A673 (cell line): ENCODE results near the gene TUBGCP3.

Experiments
- EZH2 ChIP-seq: fragments of 200-600 bp; sonication (generic); IDR thresholded peaks from 2 replicates; pipeline ENCODE4 v1.6.1; 2017; ENCODE audit warnings: borderline replicate concordance, low read depth, mild to moderate bottlenecking, mixed read lengths, antibody characterized with exemption, low read length; ENCODE audit not compliant: poor library complexity, severe bottlenecking
- TF ChIP-seq, protein P1 (sequence below): fragments of 300-800, 200-600 bp; sonication (generic); conservative IDR thresholded peaks from 2 replicates; pipeline ENCODE4 v1.5.1; 2017; ENCODE audit warnings: low read depth, mild to moderate bottlenecking, antibody characterized with exemption, low read length, moderate library complexity, mixed read lengths

DNA sequence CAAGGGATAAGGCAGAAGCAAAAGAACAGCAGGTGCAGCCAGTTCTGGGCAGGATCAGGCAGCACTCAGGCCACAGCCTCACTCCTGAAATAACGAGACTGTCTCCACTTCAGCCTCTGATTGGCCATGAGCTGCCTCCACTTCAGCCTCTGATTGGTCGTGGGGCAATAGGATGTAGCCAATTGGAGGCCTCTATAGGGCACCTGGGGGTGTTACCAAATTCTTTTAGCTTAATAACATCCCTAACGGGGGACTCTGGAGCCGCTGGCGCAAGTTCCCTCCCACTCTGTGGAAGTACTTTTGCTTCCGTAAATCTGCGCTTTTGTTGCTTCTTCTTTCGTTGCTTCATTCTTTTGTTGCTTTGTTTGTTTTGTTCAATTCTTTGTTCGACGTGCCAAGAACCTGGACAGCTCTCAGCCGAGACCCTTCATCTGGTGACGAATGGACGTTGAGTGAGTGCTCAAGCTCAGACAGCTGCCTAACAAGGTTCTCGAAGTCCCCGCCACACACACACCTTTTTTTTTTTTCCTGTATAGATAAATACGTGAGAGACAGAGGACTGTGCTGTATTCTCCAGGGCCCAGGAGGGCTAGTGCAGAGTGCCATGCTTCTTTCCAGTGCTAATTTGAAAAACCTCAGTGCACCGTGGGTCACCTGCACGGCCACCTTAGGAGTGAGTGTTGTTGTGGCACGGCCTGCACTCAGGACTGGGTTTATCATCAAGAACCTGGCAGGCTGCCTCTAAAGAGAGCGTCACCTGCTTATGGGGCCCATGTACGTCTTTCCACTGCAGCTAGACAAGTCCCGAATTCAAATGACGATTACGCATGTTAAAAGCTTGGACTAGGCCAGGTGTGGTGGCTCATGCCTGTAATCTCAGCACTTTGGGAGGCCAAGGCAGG is 32.0 kb upstream of the TUBGCP3 start:
- TF ChIP-seq EZH2: no peak
- TF ChIP-seq, protein P1, sequence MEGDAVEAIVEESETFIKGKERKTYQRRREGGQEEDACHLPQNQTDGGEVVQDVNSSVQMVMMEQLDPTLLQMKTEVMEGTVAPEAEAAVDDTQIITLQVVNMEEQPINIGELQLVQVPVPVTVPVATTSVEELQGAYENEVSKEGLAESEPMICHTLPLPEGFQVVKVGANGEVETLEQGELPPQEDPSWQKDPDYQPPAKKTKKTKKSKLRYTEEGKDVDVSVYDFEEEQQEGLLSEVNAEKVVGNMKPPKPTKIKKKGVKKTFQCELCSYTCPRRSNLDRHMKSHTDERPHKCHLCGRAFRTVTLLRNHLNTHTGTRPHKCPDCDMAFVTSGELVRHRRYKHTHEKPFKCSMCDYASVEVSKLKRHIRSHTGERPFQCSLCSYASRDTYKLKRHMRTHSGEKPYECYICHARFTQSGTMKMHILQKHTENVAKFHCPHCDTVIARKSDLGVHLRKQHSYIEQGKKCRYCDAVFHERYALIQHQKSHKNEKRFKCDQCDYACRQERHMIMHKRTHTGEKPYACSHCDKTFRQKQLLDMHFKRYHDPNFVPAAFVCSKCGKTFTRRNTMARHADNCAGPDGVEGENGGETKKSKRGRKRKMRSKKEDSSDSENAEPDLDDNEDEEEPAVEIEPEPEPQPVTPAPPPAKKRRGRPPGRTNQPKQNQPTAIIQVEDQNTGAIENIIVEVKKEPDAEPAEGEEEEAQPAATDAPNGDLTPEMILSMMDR: no peak
